Heart left ventricle (tissue), 13 donors: ENCODE data around the gene EIF2D.

Experiments
- CTCF ChIP-seq, 12 donors: fragments of 200-600 bp; sonication (generic) in 4 of 12; IDR thresholded peaks; one replicate each; pipeline versions ENCODE4 v1.5.0 to v1.8.0; 2018 to 2022; ENCODE audit warnings: antibody characterized with exemption in 12 of 12, mild to moderate bottlenecking in 5 of 12
- POLR2A ChIP-seq, 2 donors: fragments of 450-650 bp; IDR thresholded peaks; one replicate each; pipeline ENCODE4 v1.6.1; 2017; ENCODE audit warnings: antibody characterized with exemption in 2 of 2, mild to moderate bottlenecking in 2 of 2, moderate library complexity in 2 of 2
- donor health status: ischemic (EF 13 %, LVEDD 7.1; RV severe dilation, severe dysfunction).
- donor health status: DM: no; HTN: yes; CAD: no.
- donor health status: DM: no; HTN: no; CAD: no.
- donor health status: ischemic (EF 25% LVEDD 6.9; RV normal size, moderate dysfunction).
- donor health status: ischemic (EF 25% LVEDD 5.7; RV mildly dilated, moderate dysfunction).
- donor health status: ischemic (EF 35%, LVEDD 5.7; RV mildly dilated, moderate dysfunction).
- donor health status: nonischemic (EF 11% LVEDD 7.7; RV severe dilation, severe dysfunction).
- donor health status: DM: yes; HTN: yes; CAD: no.
- donor health status: PGD.
- donor health status: ischemic (EF 29% LVEDD 5.4; RV normal size, mild dysfunction).
- donor health status: nonischemic (EF 23%, LVEDD 6.1; RV moderate dilation, normal function).

GRCh38 chr1:206651014-206651413 lies 38.7 kb upstream of the EIF2D start:
- TF ChIP-seq CTCF (IDR thresholded peaks at IDR 0.05) (no peak), POLR2A (IDR thresholded peaks at IDR 0.05) (no peak)
